GM18867 (cell line): ENCODE data around the gene ERFL.
"Not testable (repeated sequence)": the region's sequence is repeated elsewhere in the genome, so short reads cannot be mapped to it uniquely, and the experiment has no call there.

Experiments used
- ATAC-seq: cut with Tn5 transposase; IDR thresholded peaks from one replicate; pipeline ENCODE4 v1.9.1; 2021; ENCODE audit warnings: mild to moderate bottlenecking, moderate library complexity; ENCODE audit not compliant: unreplicated experiment

ERFL gene

DNA sequence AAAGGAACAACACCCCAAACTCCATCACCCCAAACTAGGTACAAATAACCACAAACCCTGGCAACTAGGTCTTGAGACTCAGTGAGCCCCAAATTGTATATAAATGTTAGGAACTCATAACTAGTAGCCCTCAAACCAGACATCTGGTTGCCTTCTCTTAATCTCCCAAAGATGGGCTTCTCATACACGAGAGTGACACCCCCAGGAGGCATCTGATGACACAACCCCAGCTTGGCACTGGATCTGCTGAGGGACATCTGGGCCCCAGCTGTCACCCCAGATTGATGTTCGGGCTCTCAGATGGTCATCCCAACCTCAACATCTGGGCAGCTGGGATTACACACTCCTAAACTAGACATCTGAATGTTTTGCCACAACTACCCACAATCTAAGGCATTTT lies 16.1 kb upstream of the ERFL start:
- no peak for ATAC-seq

GRCh38 chr19:41941410-41942202 lies 13.4 kb upstream of the ERFL start:
- ATAC-seq = no peak

DNA sequence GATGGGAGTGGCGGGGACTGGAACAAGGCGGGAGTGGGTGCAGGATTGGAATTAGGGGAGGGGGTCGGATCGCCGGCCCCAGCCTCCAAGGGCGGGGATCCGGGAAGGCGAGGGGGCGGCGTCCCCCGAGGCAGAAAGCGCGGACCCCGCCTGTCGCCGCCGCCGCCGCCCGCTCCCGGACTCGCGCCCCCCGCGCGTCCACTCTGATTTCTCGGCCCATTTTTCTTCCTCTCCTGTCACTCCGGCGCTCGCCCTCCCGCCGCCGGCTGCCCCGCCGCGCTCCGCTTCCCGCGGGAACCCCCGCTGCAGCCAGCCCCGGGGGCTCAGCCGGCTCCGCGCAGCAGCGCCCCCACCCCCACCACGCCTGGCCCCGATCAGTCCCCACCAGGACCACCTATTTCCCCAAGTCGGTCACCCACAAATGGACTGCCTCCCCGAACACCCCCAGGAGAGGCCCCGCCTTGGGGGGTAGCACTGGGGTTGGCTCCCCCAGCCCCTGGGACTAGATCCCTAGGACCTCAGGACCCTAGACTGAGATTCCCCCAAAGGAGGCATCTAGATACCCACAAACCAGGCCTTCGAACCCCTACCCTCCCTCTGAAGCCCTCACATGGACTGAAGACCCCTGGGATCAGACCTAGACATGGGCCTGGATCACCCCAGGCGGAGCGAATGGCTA lies 12.6 kb upstream of the ERFL start:
- ATAC-seq = no peak

DNA sequence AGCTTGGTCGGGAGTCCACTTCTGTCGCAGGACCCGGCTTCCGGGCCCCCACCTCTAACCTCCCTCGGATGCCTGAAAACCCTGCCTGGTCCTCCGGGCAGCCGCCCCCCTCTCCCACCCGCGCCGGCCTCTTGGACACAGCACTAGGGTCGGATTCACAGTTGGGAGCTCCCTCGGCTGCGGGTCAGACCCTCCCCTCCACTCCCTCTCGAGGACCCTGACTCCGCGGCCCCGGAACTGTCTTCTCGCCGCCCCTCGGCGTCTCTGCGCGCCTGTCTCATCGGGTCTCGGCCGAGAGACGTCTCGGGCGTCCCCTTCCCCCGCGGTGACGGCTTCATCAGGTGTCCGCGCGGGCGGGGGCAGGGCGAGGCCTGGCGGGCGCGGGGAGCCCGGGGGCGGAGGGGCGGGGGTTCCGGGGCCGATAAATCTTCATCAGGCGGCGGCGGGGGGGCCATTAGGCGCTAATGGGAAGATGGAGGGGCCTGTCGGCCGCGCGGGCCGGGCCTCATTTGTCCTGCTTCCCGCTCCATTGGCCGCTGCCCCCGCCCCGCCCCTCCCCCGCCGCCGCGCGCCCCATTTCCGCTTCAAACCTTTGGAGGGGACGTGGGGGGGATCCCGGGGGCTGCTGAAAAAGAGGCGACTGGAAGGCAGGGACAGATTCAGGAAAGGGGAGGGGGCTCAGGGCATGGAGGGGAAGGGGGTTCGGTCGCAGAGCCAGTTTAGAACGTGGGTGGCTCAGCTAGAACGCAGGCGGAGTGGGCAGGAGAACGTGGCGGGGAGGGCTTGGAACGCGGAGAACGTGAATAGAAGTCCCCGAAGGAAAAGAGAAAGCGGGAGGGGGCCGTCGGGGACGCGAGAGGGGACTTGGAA lies 11.8 kb upstream of the ERFL start:
- ATAC-seq = no peak

GRCh38 chr19:41939209-41939608 lies 11.0 kb upstream of the ERFL start:
- ATAC-seq = not testable (repeated sequence)

GRCh38 chr19:41937525-41938468 lies 9.5 kb upstream of the ERFL start:
- ATAC-seq = no peak

GRCh38 chr19:41936961-41937360 lies 8.7 kb upstream of the ERFL start:
- no peak for ATAC-seq

DNA sequence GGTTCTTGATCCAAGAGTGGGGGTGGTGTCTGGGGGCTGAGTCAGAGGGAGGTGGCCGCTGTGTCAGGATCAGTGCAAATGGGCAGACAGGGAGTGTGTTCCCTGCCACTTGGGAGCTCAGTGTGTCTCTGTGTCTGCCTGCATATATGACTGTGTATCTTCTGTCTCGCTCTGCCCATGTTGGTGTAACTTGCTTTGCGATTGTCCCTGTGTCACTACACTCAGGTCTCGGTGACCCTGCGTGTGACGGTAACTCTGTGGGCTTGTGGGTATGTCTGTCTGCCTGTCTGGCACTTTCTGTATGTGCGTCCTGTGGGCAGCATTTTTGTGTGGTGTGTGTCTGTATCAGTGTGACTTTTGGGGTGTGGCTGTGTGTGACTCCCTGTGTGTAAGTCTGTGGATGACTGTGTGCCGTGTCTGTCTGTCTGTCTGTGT lies 8.2 kb upstream of the ERFL start:
- no peak for ATAC-seq

DNA sequence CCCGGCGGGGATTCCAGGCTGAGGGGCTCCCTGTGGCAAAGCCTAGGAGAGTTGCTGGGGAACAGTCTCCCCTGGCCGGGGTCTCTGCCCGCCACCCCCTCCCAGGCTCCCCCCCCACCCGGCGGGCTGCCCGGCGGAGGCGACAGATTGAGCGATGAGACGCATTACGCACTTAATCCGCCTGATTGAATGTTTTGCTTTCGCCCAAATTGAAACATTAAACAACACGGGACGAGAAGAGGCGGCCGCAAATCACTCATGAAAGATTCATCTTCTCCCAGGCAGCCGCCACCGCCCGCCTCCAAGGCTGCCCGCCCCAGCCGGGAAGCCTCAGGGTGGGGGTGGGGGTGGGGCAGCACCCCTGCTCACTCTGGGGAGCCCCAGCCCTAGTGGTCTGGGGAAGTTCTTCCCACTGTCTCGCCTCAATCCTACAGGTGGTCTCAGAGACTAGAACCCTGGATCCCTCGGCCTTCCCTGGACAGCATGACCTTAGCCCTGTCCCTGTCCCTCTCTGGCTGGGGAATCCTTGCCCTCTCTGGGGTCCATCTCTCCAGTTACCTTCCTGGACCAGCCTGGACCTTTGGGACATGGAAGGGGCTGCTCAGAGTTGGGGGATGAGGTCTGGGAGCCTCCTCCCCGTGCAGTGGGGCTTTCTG lies 7.6 kb upstream of the ERFL start:
- ATAC-seq = no peak

DNA sequence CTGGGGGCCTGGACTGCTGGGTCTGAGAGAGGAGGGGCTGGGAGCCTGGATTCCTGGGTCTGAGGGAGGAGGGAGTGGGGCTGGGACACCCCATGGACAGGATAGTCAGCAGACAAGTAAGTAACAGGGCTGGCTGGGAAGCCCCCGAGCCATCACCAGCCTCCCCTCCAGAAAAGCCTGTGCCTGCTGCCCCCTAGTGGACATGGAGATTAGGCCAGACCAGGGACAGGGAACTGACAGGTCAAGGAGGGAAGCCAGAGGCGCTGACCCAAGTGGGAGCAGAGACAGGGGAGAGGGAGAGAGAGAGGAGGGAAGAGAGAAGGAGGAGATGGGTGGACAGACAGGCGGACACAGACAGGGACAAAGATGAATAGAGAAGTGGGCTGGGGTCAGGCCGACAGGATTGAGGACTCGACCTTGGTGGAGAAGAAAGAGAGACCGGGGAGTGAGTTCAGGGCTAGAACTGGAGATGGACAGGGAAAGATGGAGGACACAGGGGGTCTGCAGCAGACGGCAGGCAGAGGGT lies 6.7 kb upstream of the ERFL start:
- ATAC-seq = no peak

GRCh38 chr19:41933693-41934426 lies 5.6 kb upstream of the ERFL start:
- ATAC-seq = no peak

- no peak for ATAC-seq
Observed at GRCh38 chr19:41932720-41933332, 4.6 kb upstream of the ERFL start.

DNA sequence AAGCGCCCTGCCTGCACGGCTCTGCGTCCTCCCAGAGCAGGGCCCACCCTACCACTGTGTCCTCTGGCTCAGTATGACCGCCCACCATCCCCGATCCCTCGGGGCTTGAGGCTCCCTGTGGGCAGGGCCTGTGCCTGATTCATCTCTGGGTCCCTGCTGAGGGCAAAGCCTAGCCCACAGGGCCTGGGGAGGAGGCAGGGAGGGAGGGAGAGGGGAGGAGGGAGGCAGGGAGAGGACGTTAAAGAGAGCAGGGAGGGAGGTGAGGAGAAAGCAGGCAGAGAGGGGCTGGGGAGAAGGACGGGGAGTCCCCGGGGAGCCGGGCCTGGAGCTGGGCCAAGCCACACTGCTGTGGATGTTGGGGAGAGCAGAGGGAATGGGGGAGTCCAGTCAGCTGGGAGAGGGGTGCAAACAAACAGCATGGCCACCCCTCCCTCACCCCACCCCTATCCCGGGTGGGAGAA lies 4.0 kb upstream of the ERFL start:
- ATAC-seq = no peak

DNA sequence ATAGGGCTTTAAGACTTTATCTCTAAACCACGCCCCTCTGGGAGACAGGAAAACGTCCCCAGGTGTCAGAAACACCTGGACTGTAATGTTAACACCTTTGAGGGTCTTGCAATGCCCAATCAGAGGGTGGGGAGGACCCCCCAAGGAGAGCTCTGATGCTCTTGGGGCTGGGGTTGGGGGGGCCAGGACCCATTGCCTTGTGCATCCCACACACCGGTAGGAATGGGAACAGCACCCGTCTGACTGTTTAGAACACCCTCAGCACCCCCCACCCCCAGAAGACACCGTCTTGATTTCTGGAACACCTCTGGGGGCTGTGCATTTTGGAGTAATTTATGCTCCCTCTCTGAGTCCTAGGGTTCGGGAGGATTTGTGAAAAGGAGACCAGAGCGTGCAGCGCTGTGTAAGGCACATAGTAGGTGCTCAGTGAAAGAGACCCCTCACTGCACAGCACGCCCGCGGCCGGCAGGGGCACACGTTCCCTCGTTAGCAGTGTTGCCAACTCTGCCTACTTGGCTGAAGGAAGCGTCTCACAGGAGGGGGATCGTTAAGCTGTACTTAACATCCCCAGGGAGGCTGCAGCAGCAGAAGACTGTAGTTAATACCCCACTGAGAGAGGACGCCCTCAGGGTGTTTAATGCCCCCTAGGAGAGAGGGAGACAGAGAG lies 2.8 kb upstream of the ERFL start:
- no peak for ATAC-seq

DNA sequence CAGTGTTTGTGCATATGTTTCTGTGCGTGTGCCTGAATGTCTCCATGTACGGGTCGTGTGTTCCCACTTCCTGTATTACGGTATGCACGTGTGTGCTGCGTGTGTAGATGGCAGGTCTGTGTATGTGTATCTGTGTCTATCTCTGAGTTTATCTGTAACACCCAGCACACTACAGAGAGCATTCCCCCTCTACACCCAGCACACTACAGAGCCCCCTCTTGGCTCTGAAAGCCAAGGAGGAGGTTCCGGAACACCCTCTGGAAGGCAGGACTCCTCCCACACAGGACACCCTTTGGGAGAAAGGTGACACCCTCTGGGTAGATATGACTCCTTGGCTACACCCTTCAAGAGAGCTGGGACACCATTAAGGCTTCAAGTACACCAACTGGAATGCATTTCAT lies 2.1 kb upstream of the ERFL start:
- no peak for ATAC-seq

GRCh38 chr19:41929536-41930071 lies 1.4 kb upstream of the ERFL start:
- no peak for ATAC-seq

DNA sequence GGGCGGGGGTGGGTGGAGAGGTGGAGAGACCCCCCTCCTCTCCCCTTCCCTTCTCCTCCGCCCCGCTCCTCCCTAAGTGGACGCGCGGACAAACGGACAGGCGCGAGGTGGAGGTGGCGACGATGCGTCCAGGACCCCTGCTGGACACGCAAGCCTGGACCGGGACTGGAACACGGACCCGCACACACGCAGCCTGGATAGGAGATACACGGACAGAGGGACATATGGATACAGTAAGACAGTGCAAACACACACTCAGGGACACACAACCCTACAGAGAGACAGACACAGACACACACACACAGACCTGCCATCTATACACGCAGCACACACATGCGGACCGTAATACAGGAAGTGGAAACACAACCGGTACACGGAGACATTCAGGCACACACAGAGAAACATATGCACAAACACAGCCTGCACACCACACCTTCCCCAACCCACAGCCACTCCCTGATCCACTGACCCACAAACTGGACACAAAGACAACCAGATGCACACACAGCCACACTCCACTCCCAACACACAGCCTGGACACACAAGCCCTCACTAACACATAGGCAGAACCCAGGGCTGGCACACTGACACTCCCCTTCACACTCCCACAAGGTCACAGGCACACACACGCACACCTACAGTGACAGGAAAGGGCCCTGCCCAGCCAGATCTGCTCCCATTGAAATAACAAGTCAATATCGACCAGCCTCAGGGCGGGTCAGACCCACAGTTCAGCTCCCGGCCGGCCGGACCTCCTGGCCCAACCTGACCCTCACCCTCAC lies 696 bp upstream of the ERFL start:
- ATAC-seq = no peak
